SH-SY5Y (cell line): ENCODE data around the gene BEND3.
A peak's percentile ranks its signal among the peaks of the same experiment; 100 is the strongest.

Experiments used
- GATA2 ChIP-seq: IDR thresholded peaks from 2 replicates; pipeline ENCODE4 v1.6.1; 2011; ENCODE audit warnings: mild to moderate bottlenecking, low read depth, low read length
- GATA3 ChIP-seq: IDR thresholded peaks from 2 replicates; pipeline ENCODE4 v1.6.1; 2011; ENCODE audit warnings: low read depth, mild to moderate bottlenecking, low read length, moderate library complexity

The BEND3 gene

DNA sequence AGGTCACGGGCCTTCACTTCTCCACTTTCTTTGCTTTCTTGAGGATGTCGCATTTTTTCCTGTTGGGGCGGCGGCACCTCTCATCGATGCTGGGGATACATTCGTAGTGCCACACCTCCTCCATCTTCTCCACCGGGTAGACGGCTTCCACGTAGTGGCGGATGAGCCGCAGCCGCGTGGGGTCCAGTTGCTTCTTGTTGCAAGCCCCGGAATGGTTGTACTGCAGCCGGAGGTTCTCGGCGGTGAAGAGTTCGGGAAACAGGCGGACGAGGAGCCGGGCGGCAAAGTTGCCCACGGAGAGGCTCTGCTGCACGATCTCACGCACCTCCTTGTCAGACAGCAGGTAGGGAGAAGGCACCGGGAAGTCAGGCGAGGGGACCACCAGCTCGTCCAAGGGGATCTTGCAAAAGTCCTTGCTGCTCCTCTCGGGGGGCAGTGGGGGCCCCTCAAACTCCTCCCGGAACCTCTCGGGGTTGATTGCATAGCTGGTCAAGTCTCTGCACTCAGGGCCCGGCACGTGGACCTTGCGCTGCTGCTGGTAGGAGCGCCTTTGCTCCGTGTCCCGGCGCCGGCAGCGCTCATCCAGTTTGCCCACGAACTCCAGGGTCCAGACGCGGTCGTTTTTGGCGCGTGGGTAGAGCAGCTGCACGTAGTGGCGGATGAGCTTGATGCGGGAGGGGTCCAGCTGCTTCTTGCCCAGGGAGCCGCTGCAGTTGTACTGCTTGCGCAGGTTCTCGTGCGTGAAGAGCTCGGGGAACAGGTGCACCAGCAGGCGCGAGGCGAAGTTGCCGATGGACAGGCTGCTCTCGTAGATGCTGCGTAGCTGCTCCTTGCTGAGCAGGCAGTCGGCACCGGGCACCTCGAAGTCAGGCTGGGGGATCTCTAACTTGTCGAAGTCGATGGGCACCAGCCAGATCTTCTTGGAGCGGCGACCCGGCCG is 46.4 kb downstream of the BEND3 start:
- no peak for TF ChIP-seq GATA3
- no peak for TF ChIP-seq GATA2

GRCh38 chr6:107066697-107067659 is 48.3 kb downstream of the BEND3 start:
- TF ChIP-seq GATA2 (no peak), GATA3 (no peak)

- TF ChIP-seq GATA2 (no peak), GATA3 (no peak)
These were observed 50.7 kb downstream of the BEND3 start for GRCh38 chr6:107064579-107065065.

DNA sequence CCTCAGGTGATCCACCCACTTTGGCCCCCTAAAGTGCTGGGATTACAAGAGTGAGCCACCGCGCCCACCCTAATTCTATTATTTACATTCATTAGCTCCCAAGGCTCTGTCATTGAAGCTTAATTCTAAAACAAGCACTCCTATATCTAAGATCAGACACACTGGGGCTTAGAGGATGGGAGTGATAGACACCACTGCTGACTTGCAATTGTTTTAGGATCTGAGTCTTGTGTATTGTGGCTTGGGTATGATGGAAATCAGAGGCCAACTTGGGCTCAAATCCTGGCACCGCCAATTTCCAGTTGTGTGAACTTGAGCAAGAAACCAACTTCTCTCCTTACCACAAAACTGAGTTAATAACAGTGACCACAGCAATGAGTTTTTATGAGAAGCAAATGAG is 52.6 kb downstream of the BEND3 start:
- TF ChIP-seq GATA3 (no peak), GATA2 (no peak)

DNA sequence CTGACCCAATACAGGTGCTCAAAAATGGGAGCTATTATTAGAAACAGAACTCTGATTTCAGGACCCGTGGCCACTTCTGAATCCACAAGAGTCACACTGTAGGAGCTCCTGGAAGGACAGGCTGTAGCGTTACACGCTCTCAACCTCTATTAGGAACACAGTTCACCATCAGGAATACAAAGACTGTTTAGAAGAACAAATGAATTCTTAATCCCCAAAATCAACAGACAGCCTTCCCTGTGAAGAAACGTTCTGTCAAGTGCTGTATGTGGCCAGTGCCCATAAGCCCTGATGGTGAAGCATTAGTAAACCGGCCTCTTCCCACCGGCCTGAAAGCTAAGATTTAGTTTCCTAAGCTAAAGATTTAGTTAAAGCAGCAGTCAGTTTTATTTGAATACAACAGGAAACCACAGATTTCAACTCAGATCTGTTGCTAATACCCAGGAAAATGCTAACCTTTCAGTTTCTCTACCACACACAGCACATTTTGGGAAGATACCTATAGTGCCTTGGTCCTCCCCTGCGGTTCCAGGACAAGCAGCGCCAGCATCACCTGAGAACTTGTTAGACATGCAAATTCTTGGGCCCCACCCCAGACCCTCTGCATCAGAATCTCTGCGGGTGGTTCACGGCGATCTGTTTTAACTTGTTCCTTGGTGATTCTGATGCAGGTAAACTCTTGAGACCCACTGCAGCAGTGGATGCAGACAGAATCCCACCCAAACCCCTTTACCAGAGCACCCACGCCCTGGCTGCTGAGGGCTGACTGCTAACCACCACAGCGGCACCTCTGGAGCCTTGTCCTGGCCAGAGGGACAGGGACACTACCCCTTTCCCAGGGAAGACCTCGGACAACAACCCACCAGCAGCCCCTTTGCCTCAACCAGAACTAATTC is 53.9 kb downstream of the BEND3 start:
- TF ChIP-seq GATA3 (no peak), GATA2 (no peak)

- TF ChIP-seq GATA3 (no peak), GATA2 (no peak)
These were observed 54.6 kb downstream of the BEND3 start for GRCh38 chr6:107060704-107061103.

GRCh38 chr6:107059606-107060005 is 55.7 kb downstream of the BEND3 start:
- no peak for TF ChIP-seq GATA2
- TF ChIP-seq GATA3 = no peak

GRCh38 chr6:107057679-107058078 is 57.6 kb downstream of the BEND3 start:
- TF ChIP-seq GATA2 (no peak), GATA3 (no peak)

DNA sequence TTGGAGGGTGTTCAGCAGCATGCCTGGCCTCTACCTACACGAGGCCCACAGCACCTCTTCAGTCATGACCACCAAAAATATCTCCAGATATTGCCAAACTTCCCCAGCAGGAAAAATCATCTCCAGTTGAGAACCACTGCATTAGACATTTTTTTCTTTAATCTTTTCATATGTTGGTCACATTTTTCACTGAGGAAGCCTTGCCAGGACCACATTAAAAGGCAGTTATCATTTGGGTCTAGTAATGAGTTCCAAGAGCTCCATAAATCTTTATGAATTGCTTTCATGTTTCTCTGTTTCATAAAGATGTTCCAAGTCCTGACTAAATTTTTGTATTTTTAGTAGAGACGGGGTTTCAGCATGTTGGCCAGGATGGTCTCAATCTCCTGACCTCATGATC is 58.5 kb downstream of the BEND3 start:
- TF ChIP-seq GATA2 (no peak), GATA3 (no peak)

DNA sequence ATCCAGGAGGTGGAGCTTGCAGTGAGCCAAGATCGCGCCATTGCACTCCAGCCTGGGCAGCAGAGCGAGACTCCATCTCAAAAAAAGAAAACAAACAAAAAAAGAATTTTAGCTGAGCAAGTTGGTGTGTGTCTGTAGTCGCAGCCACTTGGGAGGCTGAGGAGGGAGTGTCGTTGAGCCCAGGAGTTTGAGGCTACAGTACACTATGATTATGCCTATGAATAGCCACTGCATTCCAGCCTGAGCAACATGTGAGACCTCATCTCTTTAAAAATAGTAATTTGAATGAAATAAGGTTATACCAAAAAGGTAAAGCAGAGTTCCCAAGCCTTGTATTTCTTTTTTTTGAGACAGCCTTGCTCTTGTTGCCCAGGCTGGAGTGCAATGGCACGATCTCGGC is 67.5 kb downstream of the BEND3 start:
- TF ChIP-seq GATA3 (no peak), GATA2 (no peak)

DNA sequence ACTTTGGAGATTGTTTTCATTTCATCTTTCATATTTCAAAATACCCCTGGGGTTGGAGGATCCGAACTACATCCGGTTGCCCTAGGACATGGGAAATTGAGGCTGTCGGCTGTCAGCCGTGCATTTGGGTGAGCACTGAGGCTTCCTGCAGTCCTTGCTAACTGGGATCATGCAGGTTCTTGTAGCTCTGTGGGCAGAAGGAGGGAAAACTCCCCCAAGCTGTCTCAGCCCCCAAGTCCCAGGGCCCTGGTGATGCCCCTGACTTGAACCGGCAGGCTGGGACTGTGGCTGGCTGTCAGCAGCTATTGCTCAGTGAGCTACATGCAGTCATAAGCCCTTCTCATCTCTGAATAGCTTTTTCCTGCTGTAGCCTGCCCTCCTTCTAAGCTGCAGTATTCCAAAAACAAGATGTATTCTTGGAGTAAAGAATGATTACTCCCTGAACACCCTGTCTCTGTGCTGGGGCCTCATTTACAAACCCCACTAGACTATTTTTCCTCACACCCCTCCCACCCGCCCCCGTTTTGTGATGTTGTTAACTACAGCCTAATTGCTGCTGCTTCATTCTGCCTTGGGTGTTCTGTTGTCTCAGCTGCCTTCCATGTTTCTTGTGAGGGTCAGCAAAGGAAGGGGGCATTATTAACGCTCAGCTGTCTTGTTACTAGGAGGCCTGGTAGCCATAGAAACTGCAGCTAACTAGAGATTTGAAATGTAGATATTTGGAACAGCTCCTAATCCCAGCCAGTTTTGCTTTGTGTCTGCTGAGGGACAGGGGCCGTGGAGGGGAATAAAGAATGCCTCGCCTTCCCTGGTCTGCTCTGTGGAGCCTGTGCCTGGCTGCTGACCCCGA is 69.3 kb downstream of the BEND3 start:
- 0 out of 2 replicates have a peak, but pooled peaks have one; percentile 16 for TF ChIP-seq GATA3
- peak; percentile 72 for TF ChIP-seq GATA2

DNA sequence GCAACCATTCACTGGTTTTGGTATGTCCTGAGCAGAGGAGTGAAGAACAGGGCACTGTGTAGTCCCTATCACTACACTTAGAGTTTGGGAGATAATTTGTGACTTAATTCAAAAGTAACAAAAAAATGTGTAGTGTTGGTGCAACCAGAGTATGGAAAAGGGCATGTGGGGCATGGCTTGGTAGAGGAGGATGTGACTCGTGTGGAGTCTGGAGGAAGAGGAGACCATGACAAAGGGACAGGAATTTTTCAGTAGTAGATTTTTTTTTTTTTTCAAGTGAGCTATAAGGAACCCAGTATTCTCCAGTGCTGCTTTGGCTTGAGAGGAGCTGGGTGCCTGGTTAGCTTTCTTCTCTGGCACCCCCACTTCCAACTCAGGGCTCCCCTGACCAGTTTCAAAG is 82.2 kb downstream of the BEND3 start:
- TF ChIP-seq GATA2 (no peak), GATA3 (no peak)

DNA sequence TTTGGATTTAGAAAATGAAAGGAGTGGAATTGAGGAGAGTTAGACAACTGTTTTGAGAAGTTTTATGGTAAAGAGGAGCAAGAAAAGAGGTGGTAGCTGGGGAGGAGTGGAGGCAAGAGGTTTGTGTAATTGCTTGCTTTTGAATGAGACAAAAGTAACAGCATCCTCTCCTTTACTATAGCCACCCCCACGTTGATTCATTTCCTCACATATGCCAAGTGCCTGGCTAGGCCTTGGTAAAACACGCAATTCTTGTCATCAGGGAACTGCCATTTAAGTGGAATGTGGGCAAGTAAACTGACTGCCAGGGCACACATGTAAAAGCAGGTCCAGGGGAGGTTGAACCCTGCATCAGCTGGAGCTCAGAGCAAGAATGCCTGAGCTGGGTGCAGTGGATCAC is 83.3 kb downstream of the BEND3 start:
- TF ChIP-seq GATA3 = no peak
- TF ChIP-seq GATA2 = no peak
